Naive B cell (primary cell): ENCODE data around the gene HADH. TPM values are rescaled to one million over a fixed set of nuclear protein-coding genes. Genes with fewer than 3 reads are reported as not detected.
"Not testable (repeated sequence)": the region's sequence is repeated elsewhere in the genome, so short reads cannot be mapped to it uniquely, and the experiment has no call there.

Experiments used
- ATAC-seq, 2 donors: fragments of 150-1000 bp; cut with Tn5 transposase; 2 replicates each; pipeline ENCODE4 v1.10.0; 2021; ENCODE audit warnings: low read depth in 2 of 2, mild to moderate bottlenecking in 2 of 2, moderate library complexity in 2 of 2
- DNase-seq: peaks from one replicate; pipeline ENCODE4 v3.0.0; 2022
- H3K27ac Mint-ChIP-seq, 6 donors: one replicate each; pipeline ENCODE4 v1.8.0; 2020 to 2022; ENCODE audit warnings: mild to moderate bottlenecking in 6 of 6, mixed read lengths in 6 of 6, moderate library complexity in 5 of 6, inconsistent platforms in 2 of 6
- H3K27me3 Mint-ChIP-seq, 3 donors: one replicate each; pipeline ENCODE4 v1.8.0; 2021 to 2022; ENCODE audit warnings: mixed read lengths in 3 of 3, mild to moderate bottlenecking in 1 of 3
- H3K36me3 Mint-ChIP-seq, 2 donors: one replicate each; pipeline ENCODE4 v1.8.0; 2020 to 2022; ENCODE audit warnings: mixed read lengths in 2 of 2, inconsistent platforms in 1 of 2, mild to moderate bottlenecking in 1 of 2
- H3K4me1 Mint-ChIP-seq, 3 donors: one replicate each; pipeline ENCODE4 v1.8.0; 2020 to 2022; ENCODE audit warnings: mixed read lengths in 3 of 3, inconsistent platforms in 1 of 3, mild to moderate bottlenecking in 1 of 3, moderate library complexity in 1 of 3
- H3K4me3 Mint-ChIP-seq, 8 donors: one replicate each; pipeline ENCODE4 v1.8.0; 2020 to 2022; ENCODE audit warnings: mild to moderate bottlenecking in 8 of 8, mixed read lengths in 8 of 8, moderate library complexity in 8 of 8, inconsistent platforms in 2 of 8
- H3K9me3 Mint-ChIP-seq, 7 donors: one replicate each; pipeline ENCODE4 v1.8.0; 2020 to 2022; ENCODE audit warnings: mixed read lengths in 7 of 7, mild to moderate bottlenecking in 5 of 7, inconsistent platforms in 2 of 7, moderate library complexity in 1 of 7
- polyA plus RNA-seq, 6 donors: library from polyadenylated mRNA; unstranded; fragments of 300-500 nt; fragmentation: Illumina TruSeq; gene quantifications; one replicate each; pipeline ENCODE4 v1.2.3, GENCODE V29; 2021; ENCODE audit warnings: low read depth in 6 of 6

The HADH gene
- polyA plus RNA-seq, 6 donors from 2014 or later, result 35.1 to 57.5 (median 51.2) TPM

DNA sequence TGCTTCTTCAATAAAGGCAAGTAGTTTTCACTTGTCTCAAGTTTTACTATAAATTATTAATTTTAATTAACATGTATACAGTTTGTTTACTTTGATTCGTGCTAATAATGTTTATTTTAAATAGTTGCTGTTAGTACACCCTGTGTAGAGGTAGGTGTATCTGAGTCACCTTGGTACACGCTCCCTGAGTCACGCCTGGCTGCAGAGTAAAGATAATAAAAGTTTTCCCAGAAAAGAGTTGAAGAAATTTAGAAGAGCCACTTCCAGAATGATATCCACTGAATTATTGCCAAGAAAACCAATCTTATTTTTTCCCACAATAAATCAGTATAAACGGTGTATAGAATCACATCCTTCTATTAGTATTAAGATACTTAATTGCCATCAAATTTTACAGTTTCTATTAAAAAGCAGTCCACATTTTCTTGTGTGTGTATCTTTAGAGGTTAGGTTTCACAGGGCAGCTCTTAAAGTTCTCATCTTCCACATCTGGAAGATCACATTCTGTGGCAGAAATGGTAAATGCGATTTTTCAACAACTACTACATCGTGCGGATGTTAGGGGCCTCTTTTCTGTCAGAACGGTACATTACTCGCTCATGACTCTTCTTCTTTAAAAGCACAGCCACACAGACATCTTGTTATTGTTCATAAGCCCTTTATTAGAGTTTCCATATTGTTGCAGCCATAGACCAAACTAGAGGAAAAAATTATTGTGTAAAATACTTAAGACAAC, 55.4 kb downstream of the HADH start:
- Mint-ChIP-seq H3K27me3 (no peaks in the 10 kb centered on the region), H3K27ac (no peak overlapping the region), H3K4me1 (peaks cover 0 to 11% (median 5%) of the 10 kb centered on the region in 3 donors), H3K4me3 (no peak overlapping the region), H3K9me3 (peaks cover 0 to 6% (median 0%) of the 10 kb centered on the region in 7 donors), H3K36me3 (no peaks in the 10 kb centered on the region)
- DNase-seq, result no peak
- ATAC-seq, result no peak

DNA sequence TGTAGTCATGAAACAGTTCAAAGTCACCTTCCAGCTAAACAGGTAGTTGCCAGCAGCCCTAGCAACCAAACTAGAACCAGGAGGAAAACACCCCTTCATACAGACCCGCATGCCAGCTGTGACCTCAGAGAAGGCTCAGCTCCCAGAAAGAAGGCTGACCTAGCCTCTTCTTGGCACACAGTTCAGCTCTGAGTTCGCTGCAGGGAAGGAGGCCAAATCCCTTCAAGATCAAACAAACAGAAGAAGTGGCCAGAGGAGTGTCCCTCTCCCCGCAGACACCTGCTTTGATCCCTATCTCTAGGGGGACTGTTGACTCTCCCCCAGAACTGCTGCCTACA, 56.0 kb downstream of the HADH start:
- DNase-seq, result no peak
- Mint-ChIP-seq H3K9me3 (peaks cover 0 to 2% (median 0%) of the 10 kb centered on the region in 7 donors), H3K36me3 (no peaks in the 10 kb centered on the region), H3K27ac (no peak overlapping the region), H3K27me3 (no peaks in the 10 kb centered on the region), H3K4me3 (no peak overlapping the region), H3K4me1 (peaks cover 0 to 11% (median 5%) of the 10 kb centered on the region in 3 donors)
- no peak for ATAC-seq

DNA sequence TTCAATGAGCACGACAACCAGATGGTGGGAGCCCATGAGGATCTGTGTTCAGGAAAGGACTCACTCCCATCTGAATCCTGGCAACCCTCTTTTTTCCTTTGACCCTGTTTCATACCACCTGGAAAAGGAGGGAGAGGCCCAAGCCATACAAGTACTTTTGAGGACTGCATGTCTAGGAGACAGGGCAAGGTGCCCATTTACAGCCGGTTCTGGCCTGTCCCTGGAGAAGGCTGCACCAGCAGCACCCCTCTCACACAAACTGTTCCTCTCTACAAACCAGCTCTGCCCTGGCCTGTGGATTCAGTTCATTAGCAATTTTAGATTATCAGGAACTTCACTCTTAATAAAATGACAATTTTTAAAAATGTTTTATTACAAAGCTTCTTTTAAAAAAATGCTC, 57.5 kb downstream of the HADH start:
- DNase-seq (no peak), ATAC-seq (no peak)
- Mint-ChIP-seq H3K36me3 (no peaks in the 10 kb centered on the region), H3K27me3 (no peaks in the 10 kb centered on the region), H3K4me3 (no peak overlapping the region), H3K9me3 (no peaks in the 10 kb centered on the region), H3K27ac (no peak overlapping the region), H3K4me1 (peaks cover 0 to 11% (median 5%) of the 10 kb centered on the region in 3 donors)

DNA sequence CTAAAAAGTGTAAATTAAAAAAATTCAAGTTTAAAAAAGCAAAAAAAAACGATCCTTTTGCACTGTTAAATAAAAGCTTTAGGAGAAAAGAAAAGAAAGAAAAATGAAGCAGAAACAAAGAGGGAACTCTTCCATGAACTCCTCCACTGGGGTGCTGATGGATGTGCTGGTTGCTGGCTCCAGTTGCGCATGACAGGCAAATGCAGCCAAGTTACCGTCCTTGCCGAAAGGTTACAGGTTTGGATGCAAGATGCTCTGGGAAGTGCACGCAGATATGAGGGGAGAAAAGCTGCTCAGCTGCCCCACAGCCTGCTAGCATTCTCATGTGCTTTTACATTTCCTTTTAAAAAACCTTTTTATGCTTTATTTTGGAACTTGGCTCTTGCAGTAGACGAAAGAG, 58.5 kb downstream of the HADH start:
- no peak for ATAC-seq
- H3K4me3 Mint-ChIP-seq, result no peak overlapping the region

DNA sequence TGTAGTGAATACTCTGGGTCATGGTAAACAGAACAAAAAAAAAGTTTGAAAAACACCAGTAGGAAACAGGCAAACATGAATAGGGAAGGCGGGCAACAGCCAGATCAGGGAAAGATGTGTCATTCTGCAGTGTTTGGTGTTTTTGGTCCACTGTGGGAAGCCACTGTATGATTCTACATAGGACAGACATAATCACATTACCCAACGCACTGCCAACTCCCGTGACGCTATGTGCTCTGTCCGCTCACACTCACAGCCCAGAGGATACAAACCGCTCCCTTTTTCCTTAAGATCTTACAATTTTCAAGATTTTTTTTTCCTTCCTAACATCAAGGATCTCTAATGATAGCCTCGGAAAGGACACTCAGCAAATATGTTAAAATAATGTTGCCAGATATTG, 59.3 kb downstream of the HADH start:
- Mint-ChIP-seq H3K4me3 (peak overlapping the region; percentile 71 to 95 (median 84)), H3K4me1 (peaks cover 0 to 11% (median 5%) of the 10 kb centered on the region in 3 donors), H3K27ac (peak overlapping the region in 5 of 6 donors; percentile 1 to 90 (median 55)), H3K9me3 (no peaks in the 10 kb centered on the region), H3K36me3 (no peaks in the 10 kb centered on the region), H3K27me3 (no peaks in the 10 kb centered on the region)
- ATAC-seq (no peak), DNase-seq (no peak)

More for the DNA sequence above, 58.5 kb downstream of the HADH start:
- H3K4me1 Mint-ChIP-seq, result peaks cover 0 to 11% (median 5%) of the 10 kb centered on the region in 3 donors
- no peak overlapping the region for H3K27ac Mint-ChIP-seq
- no peak for DNase-seq
- no peaks in the 10 kb centered on the region for H3K36me3 Mint-ChIP-seq
- no peaks in the 10 kb centered on the region for H3K9me3 Mint-ChIP-seq
- no peaks in the 10 kb centered on the region for H3K27me3 Mint-ChIP-seq

DNA sequence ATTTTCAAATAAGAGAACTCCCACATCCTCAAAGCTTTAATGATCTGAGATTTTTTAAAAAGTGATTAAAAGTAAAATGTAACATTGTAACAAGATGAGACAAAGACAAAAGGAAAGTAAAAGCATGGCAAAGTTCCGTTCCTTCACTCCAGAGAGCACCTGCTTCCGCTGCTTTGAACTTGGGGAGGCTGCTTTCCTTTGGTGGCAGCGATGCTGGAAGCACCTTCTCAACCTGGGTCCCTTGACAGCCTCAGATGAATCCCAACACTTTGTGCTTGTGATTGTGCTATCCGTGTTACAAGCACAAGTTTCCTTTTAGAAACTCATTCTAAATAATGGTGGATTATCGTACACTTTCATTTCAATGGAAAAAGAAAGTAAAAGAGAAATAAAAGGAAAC, 59.7 kb downstream of the HADH start:
- Mint-ChIP-seq H3K4me1 (peaks cover 0 to 11% (median 5%) of the 10 kb centered on the region in 3 donors), H3K27ac (peak overlapping the region; percentile 1 to 91 (median 56))
- no peak for DNase-seq

DNA sequence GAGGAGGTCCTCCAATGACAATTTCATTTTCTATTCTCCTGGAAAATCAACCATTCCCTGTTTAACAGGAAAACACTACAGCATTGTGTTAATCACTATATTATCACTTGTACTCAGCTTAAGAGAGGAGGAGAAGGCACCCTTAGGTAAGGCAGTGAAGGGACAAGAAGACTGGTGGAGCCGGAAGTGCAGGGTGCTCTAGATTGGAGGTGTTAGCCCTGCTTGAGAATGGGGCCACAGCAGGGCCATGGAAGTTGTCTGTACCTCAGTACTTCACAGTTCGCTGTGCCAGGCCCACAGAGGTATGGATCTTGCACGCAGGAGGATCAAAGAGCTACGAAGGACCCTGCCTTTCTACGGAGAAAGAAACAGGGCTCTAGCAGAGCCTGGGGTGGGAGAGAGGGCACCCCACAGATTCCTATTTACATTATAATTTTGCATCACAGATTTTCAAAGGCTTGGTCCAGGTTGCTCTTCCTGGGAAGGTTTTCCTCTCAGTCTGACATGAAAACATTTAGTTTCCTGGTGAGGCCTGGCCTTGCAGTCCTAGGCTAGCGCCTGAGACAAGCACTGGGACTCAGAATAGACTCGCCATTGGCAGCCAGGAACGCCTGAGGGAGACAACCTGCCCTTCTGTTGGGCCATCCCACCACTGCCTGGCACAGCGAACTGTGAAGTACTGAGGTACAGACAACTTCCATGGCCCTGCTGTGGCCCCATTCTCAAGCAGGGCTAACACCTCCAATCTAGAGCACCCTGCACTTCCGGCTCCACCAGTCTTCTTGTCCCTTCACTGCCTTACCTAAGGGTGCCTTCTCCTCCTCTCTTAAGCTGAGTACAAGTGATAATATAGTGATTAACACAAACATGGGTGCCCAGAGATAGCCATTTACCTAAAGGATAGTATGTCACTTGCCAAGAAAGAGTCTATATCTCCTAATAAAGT, 60.8 kb downstream of the HADH start:
- Mint-ChIP-seq H3K27ac (peak overlapping the region in 2 of 6 donors; percentile 9 to 39), H3K4me3 (peak overlapping the region in 2 of 8 donors; percentile 72 to 81), H3K4me1 (peaks cover 0 to 11% (median 5%) of the 10 kb centered on the region in 3 donors)
- H3K27me3 Mint-ChIP-seq, ATAC-seq, H3K9me3 Mint-ChIP-seq, DNase-seq, H3K36me3 Mint-ChIP-seq: not testable (repeated sequence)

More for the DNA sequence above, 59.7 kb downstream of the HADH start:
- no peak for ATAC-seq
- Mint-ChIP-seq H3K27me3 (no peaks in the 10 kb centered on the region), H3K9me3 (no peaks in the 10 kb centered on the region), H3K36me3 (no peaks in the 10 kb centered on the region), H3K4me3 (peak overlapping the region; percentile 71 to 95 (median 84))

DNA sequence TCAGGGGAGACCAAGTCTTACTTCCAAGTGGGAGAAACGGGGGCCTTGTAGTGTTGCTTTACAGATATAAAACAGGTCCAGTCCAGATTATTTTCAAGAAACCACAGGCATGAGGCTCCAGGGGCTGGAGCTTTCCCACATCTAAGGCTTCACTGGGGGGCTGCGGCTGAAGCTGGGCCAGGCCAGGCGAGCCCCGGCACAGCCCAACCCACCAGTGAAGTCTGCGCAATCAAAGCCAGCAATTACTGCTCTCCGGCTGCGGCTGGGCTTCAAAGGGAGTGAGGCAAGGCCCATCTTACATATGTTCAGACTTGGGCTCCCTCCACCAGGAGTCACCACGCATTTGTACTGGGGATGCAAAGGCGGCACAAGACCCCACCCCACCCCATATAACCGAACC, 61.7 kb downstream of the HADH start:
- ATAC-seq (no peak), DNase-seq (no peak)
- H3K4me3 Mint-ChIP-seq, result no peak overlapping the region
- peaks cover 0 to 11% (median 5%) of the 10 kb centered on the region in 3 donors for H3K4me1 Mint-ChIP-seq
- H3K27me3 Mint-ChIP-seq, result no peaks in the 10 kb centered on the region
- no peaks in the 10 kb centered on the region for H3K36me3 Mint-ChIP-seq
- H3K27ac Mint-ChIP-seq, result peak overlapping the region in 1 of 6 donors; percentile 47
- H3K9me3 Mint-ChIP-seq, result no peaks in the 10 kb centered on the region

DNA sequence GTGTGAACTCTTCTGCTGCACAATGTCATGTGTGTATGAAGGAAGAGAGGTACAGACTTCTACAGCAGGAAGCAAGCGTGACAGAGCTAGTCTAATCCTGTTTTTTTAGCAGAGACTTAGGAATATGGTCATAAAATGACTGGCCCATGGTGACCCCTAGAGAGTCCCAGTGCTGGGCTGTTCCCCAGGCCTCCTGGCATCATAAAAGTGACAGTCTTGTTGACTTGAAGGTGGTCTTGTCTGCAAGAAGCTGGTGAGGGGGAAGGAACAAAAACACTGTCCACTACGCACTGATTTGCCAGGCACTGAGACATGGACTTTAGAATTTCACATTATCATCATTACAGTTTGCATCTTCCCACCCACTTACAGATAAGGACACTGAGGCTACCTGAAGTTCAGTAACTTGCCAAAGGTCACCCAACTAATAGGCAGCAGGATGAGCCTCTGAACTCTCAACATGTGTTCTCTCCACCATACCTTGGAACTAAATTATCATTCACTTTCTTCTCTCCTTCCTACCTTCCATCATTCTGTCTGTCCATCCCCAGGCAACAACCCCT, 63.0 kb downstream of the HADH start:
- Mint-ChIP-seq H3K9me3 (no peaks in the 10 kb centered on the region), H3K27ac (peak overlapping the region in 1 of 6 donors; percentile 73), H3K27me3 (no peaks in the 10 kb centered on the region), H3K36me3 (no peaks in the 10 kb centered on the region), H3K4me3 (no peak overlapping the region), H3K4me1 (peaks cover 0 to 11% (median 5%) of the 10 kb centered on the region in 3 donors)
- DNase-seq (no peak), ATAC-seq (no peak)

DNA sequence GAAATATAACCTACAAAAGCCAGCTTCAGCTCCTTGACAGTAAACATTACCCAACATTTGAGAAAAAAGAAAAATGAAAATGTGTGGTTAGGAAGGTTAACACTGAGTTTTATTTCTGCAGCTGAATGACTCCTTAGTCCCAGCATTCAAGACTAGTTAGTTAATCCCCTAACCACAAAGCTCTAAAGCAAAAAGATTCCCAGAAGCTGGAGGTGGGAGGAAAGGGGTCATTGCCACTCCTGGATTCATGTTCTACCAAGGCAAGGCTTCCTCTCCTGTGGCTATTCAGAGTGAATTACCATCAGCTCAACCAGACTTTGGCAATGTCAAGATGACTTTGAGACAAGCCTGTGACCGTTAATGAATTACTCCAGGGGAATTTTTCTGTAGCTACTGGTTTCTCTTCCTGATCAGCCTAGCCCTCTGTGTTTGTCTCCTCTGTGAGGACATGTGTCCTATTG, 63.6 kb downstream of the HADH start:
- ATAC-seq, result no peak
- H3K9me3 Mint-ChIP-seq, result no peaks in the 10 kb centered on the region
- no peak overlapping the region for H3K4me3 Mint-ChIP-seq
- peak overlapping the region in 1 of 6 donors; percentile 4 for H3K27ac Mint-ChIP-seq
- no peak for DNase-seq
- H3K27me3 Mint-ChIP-seq, result no peaks in the 10 kb centered on the region
- no peaks in the 10 kb centered on the region for H3K36me3 Mint-ChIP-seq
- H3K4me1 Mint-ChIP-seq, result peaks cover 0 to 11% (median 5%) of the 10 kb centered on the region in 3 donors

DNA sequence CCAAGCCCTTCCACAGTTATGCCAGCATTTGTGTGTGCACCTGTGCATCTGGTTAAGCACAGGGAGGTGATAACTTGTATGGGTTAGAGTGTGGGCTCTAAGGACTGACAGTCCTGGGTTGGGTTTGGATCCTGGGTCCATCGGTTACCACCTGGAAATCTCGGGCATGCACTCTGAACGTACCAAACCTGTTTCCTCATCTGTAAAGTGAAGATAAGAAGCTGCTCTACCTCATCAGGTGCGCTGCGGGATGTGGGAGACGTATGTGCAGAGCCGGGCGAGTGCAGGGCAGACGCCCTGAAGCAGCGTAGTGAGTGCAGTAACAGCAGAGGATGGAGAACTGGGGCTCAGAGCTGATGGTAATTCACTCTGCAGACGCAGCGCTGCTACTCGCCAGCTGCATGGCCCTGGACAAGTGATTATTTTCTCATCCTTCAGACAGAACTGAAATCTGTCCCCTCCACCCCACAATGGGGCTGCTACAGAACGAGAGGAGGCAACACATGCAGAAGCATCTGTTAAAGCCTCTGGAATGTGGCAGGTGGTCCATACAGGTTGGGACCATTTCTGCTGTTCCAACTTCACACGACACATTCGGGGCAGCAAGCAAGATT, 64.4 kb downstream of the HADH start:
- H3K9me3 Mint-ChIP-seq, result no peaks in the 10 kb centered on the region
- DNase-seq (no peak), ATAC-seq (no peak)
- H3K27me3 Mint-ChIP-seq, result no peaks in the 10 kb centered on the region
- no peaks in the 10 kb centered on the region for H3K36me3 Mint-ChIP-seq
- H3K4me1 Mint-ChIP-seq, result peaks cover 0 to 9% (median 5%) of the 10 kb centered on the region in 3 donors
- H3K4me3 Mint-ChIP-seq, result no peak overlapping the region
- no peak overlapping the region for H3K27ac Mint-ChIP-seq

DNA sequence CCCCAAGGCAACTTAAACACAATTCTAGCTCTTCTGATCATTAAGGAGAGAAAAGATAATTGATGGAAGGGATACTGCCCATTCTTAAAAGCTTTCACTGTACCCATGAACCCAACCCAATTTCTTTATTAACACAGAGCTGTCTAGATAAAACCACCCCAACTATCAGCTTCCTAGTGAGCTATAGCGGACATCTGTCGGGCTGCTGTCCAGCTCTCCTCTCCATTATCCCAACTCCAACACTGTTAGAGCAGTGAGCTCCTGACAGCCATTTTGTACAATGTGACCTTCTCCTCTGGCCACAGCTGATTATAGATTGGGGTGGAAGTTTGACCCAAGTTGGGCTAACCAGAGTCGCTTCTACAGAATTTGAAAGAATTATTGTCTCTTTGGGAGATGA, 66.1 kb downstream of the HADH start:
- ATAC-seq (no peak), DNase-seq (no peak)
- Mint-ChIP-seq H3K4me1 (no peaks in the 10 kb centered on the region), H3K36me3 (no peaks in the 10 kb centered on the region), H3K27me3 (no peaks in the 10 kb centered on the region), H3K4me3 (no peak overlapping the region), H3K9me3 (no peaks in the 10 kb centered on the region), H3K27ac (no peak overlapping the region)

DNA sequence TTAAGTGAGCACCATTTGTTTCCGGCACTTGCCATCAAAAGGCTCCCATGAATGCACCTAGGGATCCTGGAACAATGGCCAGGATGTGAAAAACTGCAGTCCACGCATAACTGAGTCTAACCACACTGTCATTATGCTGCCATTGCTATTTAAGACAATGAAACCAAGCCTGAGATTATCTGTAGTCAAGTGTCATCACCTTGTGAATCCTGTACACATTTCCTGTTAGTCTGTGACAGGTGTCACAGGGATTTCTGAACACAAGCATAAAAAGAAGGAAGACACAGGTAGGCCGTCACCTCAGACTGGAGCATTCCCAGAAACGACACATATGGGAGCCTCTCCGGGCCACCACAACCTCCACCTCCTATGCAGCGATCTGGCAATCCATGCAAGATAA, 66.7 kb downstream of the HADH start:
- DNase-seq (no peak), ATAC-seq (no peak)
- H3K9me3 Mint-ChIP-seq, result no peaks in the 10 kb centered on the region
- no peaks in the 10 kb centered on the region for H3K27me3 Mint-ChIP-seq
- H3K4me3 Mint-ChIP-seq, result no peak overlapping the region
- H3K36me3 Mint-ChIP-seq, result no peaks in the 10 kb centered on the region
- H3K27ac Mint-ChIP-seq, result no peak overlapping the region
- H3K4me1 Mint-ChIP-seq, result no peaks in the 10 kb centered on the region
